Smooth muscle cell (in vitro differentiated cells): ENCODE data around the gene GPR15. TPM values are rescaled to one million over a fixed set of nuclear protein-coding genes. Genes with fewer than 3 reads are reported as not detected.

Source experiments
- DNase-seq: peaks from one replicate; lab custom pipeline; 2025; ENCODE audit not compliant: unreplicated experiment; lab: John Stamatoyannopoulos, UW
- H2AFZ ChIP-seq: fragments of 200-600 bp; sonication (generic); 2 replicates; pipeline ENCODE4 v1.6.0; 2016; ENCODE audit warnings: antibody characterized with exemption, low read depth, mild to moderate bottlenecking
- H3F3A ChIP-seq: fragments of 200-600 bp; sonication (generic); 2 replicates; pipeline ENCODE4 v1.6.0; 2017; ENCODE audit warnings: antibody characterized with exemption, low read depth
- H3K27ac ChIP-seq: fragments of 200-600 bp; sonication (generic); 2 replicates; pipeline ENCODE4 v1.5.1; 2016; ENCODE audit warnings: low read depth, mild to moderate bottlenecking
- H3K27me3 ChIP-seq: fragments of 200-600 bp; sonication (generic); 2 replicates; pipeline ENCODE4 v1.6.1; 2016; ENCODE audit warnings: low read depth, mild to moderate bottlenecking
- H3K36me3 ChIP-seq: fragments of 200-600 bp; sonication (generic); 2 replicates; pipeline ENCODE4 v1.5.1; 2016; ENCODE audit warnings: low read depth
- H3K4me1 ChIP-seq: fragments of 200-600 bp; sonication (generic); 2 replicates; pipeline ENCODE4 v1.5.1; 2016; ENCODE audit warnings: low read depth
- H3K4me2 ChIP-seq: fragments of 200-600 bp; sonication (generic); 2 replicates; pipeline ENCODE4 v1.6.0; 2016; ENCODE audit warnings: mild to moderate bottlenecking
- H3K4me3 ChIP-seq: fragments of 200-600 bp; sonication (generic); 2 replicates; pipeline ENCODE4 v1.5.1; 2016; ENCODE audit warnings: mild to moderate bottlenecking
- H3K79me2 ChIP-seq: fragments of 200-600 bp; sonication (generic); 2 replicates; pipeline ENCODE4 v1.6.0; 2016; ENCODE audit warnings: low read depth, mild to moderate bottlenecking
- H3K9ac ChIP-seq: fragments of 200-600 bp; sonication (generic); 2 replicates; pipeline ENCODE4 v1.6.0; 2016; ENCODE audit warnings: low read depth
- H3K9me3 ChIP-seq: fragments of 200-600 bp; sonication (generic); replicated peaks from 2 replicates; pipeline ENCODE4 v1.5.1; 2016; ENCODE audit warnings: low read depth
- H4K20me1 ChIP-seq: fragments of 200-600 bp; sonication (generic); 2 replicates; pipeline ENCODE4 v1.6.0; 2016; ENCODE audit warnings: low read depth
- CTCF ChIP-seq: fragments of 200-600 bp; sonication (generic); IDR thresholded peaks from 2 replicates; pipeline ENCODE4 v1.5.1; 2017; ENCODE audit warnings: borderline replicate concordance, mild to moderate bottlenecking, antibody characterized with exemption; ENCODE audit not compliant: insufficient read depth, poor library complexity, severe bottlenecking
- WGBS: methylation state at CpG from one replicate; pipeline ENCODE4 v1.1.7; 2016; ENCODE audit warnings: low lambda C conversion rate; 5-methylcytosine and 5-hydroxymethylcytosine counted together
- polyA plus RNA-seq: library from polyadenylated mRNA; unstranded; fragments of >200 nt; fragmentation: Nextera tagmentation; extraction: Ambion mirVana; gene quantifications from 2 replicates; pipeline ENCODE4 v1.2.1, GENCODE V29; 2016
- total RNA-seq: library from RNA; depleted of rRNA; stranded (reverse); fragments of >200 nt; gene quantifications from 2 replicates; pipeline ENCODE4 v1.2.3, GENCODE V29; 2014

Gene GPR15
- total and polyA plus RNA-seq, 2 experiments from 2014 or later = not detected

- peaks cover 4% of the 10 kb centered on the region for H3K36me3 ChIP-seq
- peaks cover under 1% of the 10 kb centered on the region for H3K79me2 ChIP-seq
- DNase-seq = no peak
- no peak overlapping the region for H3K27ac ChIP-seq
- H3K4me1 ChIP-seq = no peaks in the 10 kb centered on the region
- no peak overlapping the region for H3K4me2 ChIP-seq
- H4K20me1 ChIP-seq = peaks cover 5% of the 10 kb centered on the region
- peaks cover 14% of the 10 kb centered on the region for H3F3A ChIP-seq
- no peak overlapping the region for H3K9ac ChIP-seq
- TF ChIP-seq CTCF = no peak
- 56% methylated on average over 4 of the region's 4 CpGs for WGBS
- no peak overlapping the region for H3K4me3 ChIP-seq
- no peaks in the 10 kb centered on the region for H3K27me3 ChIP-seq
- no peak overlapping the region for H2AFZ ChIP-seq
- H3K9me3 ChIP-seq = no peaks in the 10 kb centered on the region
These were observed 45.6 kb downstream of the GPR15 start for GRCh38 chr3:98577178-98577895.

GRCh38 chr3:98580401-98581386 is 48.9 kb downstream of the GPR15 start:
- H2AFZ ChIP-seq = no peak overlapping the region
- H3K4me2 ChIP-seq = no peak overlapping the region
- H3K27me3 ChIP-seq = no peaks in the 10 kb centered on the region
- no peak overlapping the region for H3K4me3 ChIP-seq
- no peak for TF ChIP-seq CTCF
- H3F3A ChIP-seq = peaks cover 17% of the 10 kb centered on the region
- H3K9ac ChIP-seq = no peak overlapping the region
- WGBS = 97% methylated on average over 8 of the region's 8 CpGs
- no peak for DNase-seq
- no peaks in the 10 kb centered on the region for H3K4me1 ChIP-seq
- H3K27ac ChIP-seq = no peak overlapping the region
- peaks cover 4% of the 10 kb centered on the region for H3K36me3 ChIP-seq
- no peaks in the 10 kb centered on the region for H3K9me3 ChIP-seq
- peaks cover 8% of the 10 kb centered on the region for H3K79me2 ChIP-seq
- peaks cover 18% of the 10 kb centered on the region for H4K20me1 ChIP-seq

GRCh38 chr3:98581474-98581873 is 49.7 kb downstream of the GPR15 start:
- no peak overlapping the region for H3K4me2 ChIP-seq
- H3K79me2 ChIP-seq = peaks cover 8% of the 10 kb centered on the region
- no peaks in the 10 kb centered on the region for H3K4me1 ChIP-seq
- no peaks in the 10 kb centered on the region for H3K9me3 ChIP-seq
- no peak overlapping the region for H2AFZ ChIP-seq
- H3K36me3 ChIP-seq = peaks cover 4% of the 10 kb centered on the region
- H4K20me1 ChIP-seq = peaks cover 18% of the 10 kb centered on the region
- H3F3A ChIP-seq = peaks cover 21% of the 10 kb centered on the region
- no peak for DNase-seq
- no peak for TF ChIP-seq CTCF
- no peak overlapping the region for H3K27ac ChIP-seq
- WGBS = 96% methylated on average over 1 of the region's 1 CpG
- H3K9ac ChIP-seq = no peak overlapping the region
- no peak overlapping the region for H3K4me3 ChIP-seq
- H3K27me3 ChIP-seq = no peaks in the 10 kb centered on the region
